Measurements from ENCODE around the gene ADAMTSL1.

ADAMTSL1 gene

GRCh38 chr9:18798508-18799290, 324.7 kb downstream of the ADAMTSL1 start:
- H3K36me3 ChIP-seq (ENCODE audit: insufficient read depth, low read length) = no peaks in the 10 kb centered on the region
- no peak overlapping the region for H3K4me3 ChIP-seq (ENCODE audit: low read length, poor library complexity, severe bottlenecking)
- TF ChIP-seq EZH2phosphoT487 (IDR thresholded peaks at IDR 0.05; ENCODE audit: borderline replicate concordance) (no peak), CTCF (conservative IDR thresholded peaks at IDR 0.05; ENCODE audit: low read length) (no peak)
- H4K20me1 ChIP-seq (ENCODE audit: insufficient read depth, low read length, poor library complexity, severe bottlenecking) = no peaks in the 10 kb centered on the region
- H3K4me2 ChIP-seq (ENCODE audit: low read depth, low read length, poor library complexity, severe bottlenecking) = no peak overlapping the region
- H3K79me2 ChIP-seq (ENCODE audit: insufficient read depth, low read length) = no peaks in the 10 kb centered on the region
- no peaks in the 10 kb centered on the region for H3K27me3 ChIP-seq (ENCODE audit: insufficient read depth, low read length, poor library complexity, severe bottlenecking)
- no peak overlapping the region for H3K9ac ChIP-seq (ENCODE audit: low read depth, low read length, poor library complexity, severe bottlenecking)
- H3K9me3 ChIP-seq (ENCODE audit: insufficient read depth, low read depth, low read length) = no peaks in the 10 kb centered on the region
- no peaks in the 10 kb centered on the region for H3F3A ChIP-seq (ENCODE audit: low read depth)
- H3K9me2 ChIP-seq (replicated peaks; ENCODE audit: low read depth, low read length) = no peaks in the 10 kb centered on the region
- H3K4me1 ChIP-seq (ENCODE audit: insufficient read depth, low read length, poor library complexity, severe bottlenecking) = no peaks in the 10 kb centered on the region
- no peak overlapping the region for H2AFZ ChIP-seq (ENCODE audit: low read length)

GRCh38 chr9:18799428-18799827, 325.5 kb downstream of the ADAMTSL1 start:
- H4K20me1 ChIP-seq (ENCODE audit: insufficient read depth, low read length, poor library complexity, severe bottlenecking) = no peaks in the 10 kb centered on the region
- H3K79me2 ChIP-seq (ENCODE audit: insufficient read depth, low read length) = no peaks in the 10 kb centered on the region
- no peaks in the 10 kb centered on the region for H3K9me2 ChIP-seq (replicated peaks; ENCODE audit: low read depth, low read length)
- H2AFZ ChIP-seq (ENCODE audit: low read length) = no peak overlapping the region
- no peak overlapping the region for H3K4me3 ChIP-seq (ENCODE audit: low read length, poor library complexity, severe bottlenecking)
- no peaks in the 10 kb centered on the region for H3K4me1 ChIP-seq (ENCODE audit: insufficient read depth, low read length, poor library complexity, severe bottlenecking)
- TF ChIP-seq EZH2phosphoT487 (IDR thresholded peaks at IDR 0.05; ENCODE audit: borderline replicate concordance) (no peak), CTCF (conservative IDR thresholded peaks at IDR 0.05; ENCODE audit: low read length) (no peak)
- no peaks in the 10 kb centered on the region for H3K27me3 ChIP-seq (ENCODE audit: insufficient read depth, low read length, poor library complexity, severe bottlenecking)
- H3K36me3 ChIP-seq (ENCODE audit: insufficient read depth, low read length) = no peaks in the 10 kb centered on the region
- no peaks in the 10 kb centered on the region for H3F3A ChIP-seq (ENCODE audit: low read depth)
- no peak overlapping the region for H3K4me2 ChIP-seq (ENCODE audit: low read depth, low read length, poor library complexity, severe bottlenecking)
- H3K9me3 ChIP-seq (ENCODE audit: insufficient read depth, low read depth, low read length) = no peaks in the 10 kb centered on the region
- H3K9ac ChIP-seq (ENCODE audit: low read depth, low read length, poor library complexity, severe bottlenecking) = no peak overlapping the region

GRCh38 chr9:18800579-18800978, 326.6 kb downstream of the ADAMTSL1 start:
- TF ChIP-seq CTCF (conservative IDR thresholded peaks at IDR 0.05; ENCODE audit: low read length) (no peak), EZH2phosphoT487 (IDR thresholded peaks at IDR 0.05; ENCODE audit: borderline replicate concordance) (no peak)
- Histone ChIP-seq H3K9ac (ENCODE audit: low read depth, low read length, poor library complexity, severe bottlenecking) (no peak overlapping the region), H4K20me1 (ENCODE audit: insufficient read depth, low read length, poor library complexity, severe bottlenecking) (no peaks in the 10 kb centered on the region), H3K4me3 (ENCODE audit: low read length, poor library complexity, severe bottlenecking) (no peak overlapping the region), H3K27me3 (ENCODE audit: insufficient read depth, low read length, poor library complexity, severe bottlenecking) (no peaks in the 10 kb centered on the region), H2AFZ (ENCODE audit: low read length) (no peak overlapping the region), H3K9me3 (ENCODE audit: insufficient read depth, low read depth, low read length) (no peaks in the 10 kb centered on the region), H3K36me3 (ENCODE audit: insufficient read depth, low read length) (no peaks in the 10 kb centered on the region), H3K4me2 (ENCODE audit: low read depth, low read length, poor library complexity, severe bottlenecking) (no peak overlapping the region), H3K9me2 (replicated peaks; ENCODE audit: low read depth, low read length) (no peaks in the 10 kb centered on the region), H3F3A (ENCODE audit: low read depth) (no peaks in the 10 kb centered on the region), H3K4me1 (ENCODE audit: insufficient read depth, low read length, poor library complexity, severe bottlenecking) (no peaks in the 10 kb centered on the region), H3K79me2 (ENCODE audit: insufficient read depth, low read length) (no peaks in the 10 kb centered on the region)
